GM12873 (cell line): Measurements from ENCODE around the gene EPHA2.

Source experiments
- CTCF ChIP-seq: IDR thresholded peaks from 2 replicates; pipeline ENCODE4 v1.5.1; 2012; ENCODE audit warnings: low read depth, mild to moderate bottlenecking, moderate library complexity, low read length, control low read depth; ENCODE audit not compliant: insufficient read depth; ENCODE audit errors: missing control alignments

Gene EPHA2

GRCh38 chr1:16149146-16149545, 6.7 kb downstream of the EPHA2 start:
- no peak for TF ChIP-seq CTCF

- no peak for TF ChIP-seq CTCF
Observed at GRCh38 chr1:16148329-16149092, 7.4 kb downstream of the EPHA2 start.

GRCh38 chr1:16147156-16147926, 8.5 kb downstream of the EPHA2 start:
- no peak for TF ChIP-seq CTCF

GRCh38 chr1:16146279-16147155, 9.4 kb downstream of the EPHA2 start:
- no peak for TF ChIP-seq CTCF

- TF ChIP-seq CTCF, result no peak
Observed at GRCh38 chr1:16145662-16146278, 10.1 kb downstream of the EPHA2 start.

GRCh38 chr1:16145030-16145661, 10.7 kb downstream of the EPHA2 start:
- no peak for TF ChIP-seq CTCF
